ENCODE measurements around the gene NUCKS1. TPM values are rescaled to one million over a fixed set of nuclear protein-coding genes. Genes with fewer than 3 reads are reported as not detected.

Gene NUCKS1
- total and polyA plus RNA-seq, 10 donors: 26.9 to 142 (median 96.7) TPM

GRCh38 chr1:205703072-205703471, 46.9 kb downstream of the NUCKS1 start:
- no peak for DNase-seq
- no peak overlapping the region for H3K4me3 ChIP-seq
- H3K36me3 ChIP-seq: peaks cover 0 to 27% (median 0%) of the 10 kb centered on the region in 6 donors
- TF ChIP-seq POLR2A (IDR thresholded peaks at IDR 0.05): no peak
- no peak for TF ChIP-seq POLR2AphosphoS5 (IDR thresholded peaks at IDR 0.05)
- TF ChIP-seq CTCF (IDR thresholded peaks at IDR 0.05 in 8 of 11, conservative IDR thresholded peaks at IDR 0.05 in 3 of 11): no peak
- intact Hi-C loops (cut with DNase I; ENCODE audit: low total_unique reads): no loop called here
- H3K27me3 ChIP-seq (replicated peaks in 1 of 7): no peaks in the 10 kb centered on the region
- peaks cover 19 to 72% (median 41%) of the 10 kb centered on the region in 6 donors for H3K4me1 ChIP-seq
- no peaks in the 10 kb centered on the region for H3K9me3 ChIP-seq
- peak overlapping the region in 1 of 8 donors; percentile 2 for H3K27ac ChIP-seq
- 89 to 100% (median 94%) methylated on average over 1 of the region's 1 CpG for WGBS, 5 donors

GRCh38 chr1:205701891-205702290, 48.1 kb downstream of the NUCKS1 start:
- no peaks in the 10 kb centered on the region for H3K9me3 ChIP-seq
- WGBS, 5 donors: 82 to 91% (median 88%) methylated on average over 4 of the region's 4 CpGs
- H3K4me3 ChIP-seq: no peak overlapping the region
- H3K27me3 ChIP-seq (replicated peaks in 1 of 7): no peaks in the 10 kb centered on the region
- intact Hi-C loops (cut with DNase I; ENCODE audit: low total_unique reads): no loop called here
- TF ChIP-seq POLR2A (IDR thresholded peaks at IDR 0.05) (no peak), CTCF (IDR thresholded peaks at IDR 0.05 in 8 of 11, conservative IDR thresholded peaks at IDR 0.05 in 3 of 11) (no peak), POLR2AphosphoS5 (IDR thresholded peaks at IDR 0.05) (no peak)
- peaks cover 0 to 25% (median 0%) of the 10 kb centered on the region in 6 donors for H3K36me3 ChIP-seq
- H3K27ac ChIP-seq: peak overlapping the region in 1 of 8 donors; percentile 54
- peak; percentile 12 for DNase-seq
- peaks cover 19 to 60% (median 35%) of the 10 kb centered on the region in 6 donors for H3K4me1 ChIP-seq

- WGBS, 5 donors: 17 to 29% (median 23%) methylated on average over 2 of the region's 2 CpGs
- no peak for DNase-seq
- no peak overlapping the region for H3K4me3 ChIP-seq
- intact Hi-C loops (cut with DNase I; ENCODE audit: low total_unique reads): no loop called here
- TF ChIP-seq CTCF (IDR thresholded peaks at IDR 0.05 in 8 of 11, conservative IDR thresholded peaks at IDR 0.05 in 3 of 11) (no peak), POLR2A (IDR thresholded peaks at IDR 0.05) (no peak), POLR2AphosphoS5 (IDR thresholded peaks at IDR 0.05) (no peak)
- peaks cover 0 to 25% (median 0%) of the 10 kb centered on the region in 6 donors for H3K36me3 ChIP-seq
- H3K9me3 ChIP-seq: no peaks in the 10 kb centered on the region
- peak overlapping the region in 4 of 8 donors; percentile 8 to 54 (median 25) for H3K27ac ChIP-seq
- peaks cover 17 to 55% (median 33%) of the 10 kb centered on the region in 6 donors for H3K4me1 ChIP-seq
- peaks cover 0 to 2% (median 0%) of the 10 kb centered on the region in 7 donors for H3K27me3 ChIP-seq (replicated peaks in 1 of 7)
Observed at GRCh38 chr1:205701420-205701819, 48.6 kb downstream of the NUCKS1 start.

- Histone ChIP-seq H3K4me3 (no peak overlapping the region), H3K36me3 (peaks cover 0 to 25% (median 0%) of the 10 kb centered on the region in 6 donors), H3K27ac (peak overlapping the region in 4 of 8 donors; percentile 8 to 54 (median 25)), H3K9me3 (no peaks in the 10 kb centered on the region), H3K4me1 (peaks cover 12 to 50% (median 31%) of the 10 kb centered on the region in 6 donors), H3K27me3 (replicated peaks in 1 of 7) (peaks cover 0 to 6% (median 0%) of the 10 kb centered on the region in 7 donors)
- 12 to 30% (median 22%) methylated on average over 2 of the region's 2 CpGs for WGBS, 5 donors
- intact Hi-C loops (cut with DNase I; ENCODE audit: low total_unique reads): no loop called here
- TF ChIP-seq POLR2AphosphoS5 (IDR thresholded peaks at IDR 0.05) (peak; percentile 30 to 66 (median 51)), POLR2A (IDR thresholded peaks at IDR 0.05) (no peak)
- DNase-seq: peak; percentile 56
Observed at GRCh38 chr1:205700865-205701401, 49.0 kb downstream of the NUCKS1 start.

Data from spleen (tissue), 11 donors.